HepG2 (cell line): Measurements from ENCODE around the gene SLC22A23. TPM values are rescaled to one million over a fixed set of nuclear protein-coding genes. Genes with fewer than 3 reads are reported as not detected.
A peak's percentile ranks its signal among the peaks of the same experiment; 100 is the strongest.

ENCODE experiments used
- DRAP1 ChIP-seq: IDR thresholded peaks from 2 replicates; pipeline ENCODE4 v1.6.1; 2016; ENCODE audit warnings: missing genetic modification reagents, missing compliant biosample characterization
- EP300 ChIP-seq, 3 experiments: sonication (generic) in 1 of 3; formaldehyde crosslinking in 1 of 3; IDR thresholded peaks; 2 replicates each; pipeline versions ENCODE4 v1.5.1 to v1.6.1; 2011 to 2020; ENCODE audit warnings: low read depth in 2 of 3, low read length in 2 of 3, borderline replicate concordance in 1 of 3, improper control_type of control experiment in 1 of 3, mild to moderate bottlenecking in 1 of 3, missing genetic modification reagents in 1 of 3, moderate library complexity in 1 of 3
- ERF ChIP-seq: IDR thresholded peaks from 2 replicates; pipeline ENCODE4 v1.6.1; 2018; ENCODE audit warnings: missing biosample characterization, missing genetic modification reagents
- KLF16 ChIP-seq, 2 experiments: sonication (generic) in 1 of 2; formaldehyde crosslinking in 1 of 2; IDR thresholded peaks; 2 replicates each; pipeline versions ENCODE4 v1.6.1 to v1.8.0; 2016 to 2023; ENCODE audit warnings: missing genetic modification reagents in 2 of 2, missing compliant biosample characterization in 1 of 2
- NCOA1 ChIP-seq: sonication (generic); formaldehyde crosslinking; IDR thresholded peaks from 2 replicates; pipeline ENCODE4 v1.9.0; 2021; ENCODE audit warnings: missing genetic modification reagents
- NR3C1 ChIP-seq: sonication (generic); formaldehyde crosslinking; IDR thresholded peaks from 2 replicates; pipeline ENCODE4 v1.4.0; 2020; ENCODE audit warnings: missing genetic modification reagents
- PHB2 ChIP-seq: fragments of 450-650 bp; IDR thresholded peaks from 2 replicates; pipeline ENCODE4 v1.6.1; 2018; ENCODE audit not compliant: partially characterized antibody
- POLR2AphosphoS2 ChIP-seq: IDR thresholded peaks from 2 replicates; pipeline ENCODE4 v1.6.1; 2011; ENCODE audit warnings: low read depth, low read length, improper control_type of control experiment
- PPARG ChIP-seq: conservative IDR thresholded peaks from 2 replicates; pipeline ENCODE4 v1.6.1; 2016; ENCODE audit warnings: missing biosample characterization, missing genetic modification reagents
- RFX5 ChIP-seq: IDR thresholded peaks from 2 replicates; pipeline ENCODE4 v1.6.1; 2011; ENCODE audit warnings: low read depth, low read length, improper control_type of control experiment
- SAP130 ChIP-seq: IDR thresholded peaks from 2 replicates; pipeline ENCODE4 v1.6.1; 2016; ENCODE audit warnings: low read depth
- SOX13 ChIP-seq, 3 experiments: fragments of 450-650 bp in 1 of 3; sonication (generic) in 1 of 3; formaldehyde crosslinking in 1 of 3; IDR thresholded peaks in 2 of 3; conservative IDR thresholded peaks in 1 of 3; 2 replicates each; pipeline versions ENCODE4 v1.5.0 to v1.6.1; 2016 to 2020; ENCODE audit warnings: antibody characterized with exemption in 1 of 3, mild to moderate bottlenecking in 1 of 3, missing compliant biosample characterization in 1 of 3, missing genetic modification reagents in 1 of 3, moderate library complexity in 1 of 3
- TBX2 ChIP-seq: sonication (generic); formaldehyde crosslinking; IDR thresholded peaks from 2 replicates; pipeline ENCODE4 v1.5.0; 2020; ENCODE audit warnings: missing genetic modification reagents, mild to moderate bottlenecking, borderline replicate concordance
- TCF12 ChIP-seq, 2 experiments: fragments of 450-650 bp in 1 of 2; sonication (generic) in 1 of 2; formaldehyde crosslinking in 1 of 2; IDR thresholded peaks; 2 replicates each; pipeline versions ENCODE4 v1.6.1 to v1.8.0; 2017 to 2022; ENCODE audit warnings: antibody characterized with exemption in 1 of 2, mild to moderate bottlenecking in 1 of 2, missing genetic modification reagents in 1 of 2, moderate library complexity in 1 of 2
- XRCC5 ChIP-seq: fragments of 200-400 bp; formaldehyde crosslinking; optimal IDR thresholded peaks from 2 replicates; pipeline ENCODE3; 2017; ENCODE audit warnings: mild to moderate bottlenecking, low read length
- ZBTB42 ChIP-seq: sonication (generic); formaldehyde crosslinking; IDR thresholded peaks from 2 replicates; pipeline ENCODE4 v1.5.0; 2020; ENCODE audit warnings: mild to moderate bottlenecking, missing genetic modification reagents
- ZFAT ChIP-seq: sonication (generic); formaldehyde crosslinking; conservative IDR thresholded peaks from 2 replicates; pipeline ENCODE4 v1.8.1; 2023; ENCODE audit warnings: missing genetic modification reagents, inconsistent platforms
- ZFP62 ChIP-seq: sonication (generic); formaldehyde crosslinking; IDR thresholded peaks from 2 replicates; pipeline ENCODE4 v1.4.0; 2020; ENCODE audit warnings: missing genetic modification reagents
- ZNF282 ChIP-seq: fragments of 450-650 bp; IDR thresholded peaks from 2 replicates; pipeline ENCODE4 v1.6.1; 2018; ENCODE audit not compliant: partially characterized antibody
- ZNF430 ChIP-seq: sonication (generic); formaldehyde crosslinking; IDR thresholded peaks from 2 replicates; pipeline ENCODE4 v1.9.0; 2021; ENCODE audit warnings: mild to moderate bottlenecking, missing genetic modification reagents
- ZNF549 ChIP-seq: sonication (generic); formaldehyde crosslinking; IDR thresholded peaks from 2 replicates; pipeline ENCODE4 v1.5.0; 2020; ENCODE audit warnings: missing genetic modification reagents
- ZNF605 ChIP-seq: sonication (generic); formaldehyde crosslinking; IDR thresholded peaks from 2 replicates; pipeline ENCODE4 v1.8.0; 2022; ENCODE audit warnings: mild to moderate bottlenecking, missing genetic modification reagents
- ZNF607 ChIP-seq: sonication (generic); formaldehyde crosslinking; IDR thresholded peaks from 2 replicates; pipeline ENCODE4 v1.5.1; 2020; ENCODE audit warnings: missing genetic modification reagents, mild to moderate bottlenecking, borderline replicate concordance
- ZSCAN9 ChIP-seq: IDR thresholded peaks from 2 replicates; pipeline ENCODE4 v1.6.1; 2016; ENCODE audit warnings: borderline replicate concordance
- polyA plus RNA-seq, 8 experiments: library from polyadenylated mRNA; depleted of rRNA in 3 of 8; stranded (reverse) in 7 of 8; unstranded in 1 of 8; fragments of >200 nt; fragmentation: Illumina TruSeq in 4 of 8; extraction: Trizol in 4 of 8; gene quantifications; 2 replicates each; pipeline versions ENCODE4 v1.2.1 to v1.2.3, GENCODE V29; 2011 to 2016; ENCODE audit warnings: low read depth in 4 of 8, missing spikeins in 1 of 8, mixed read lengths in 1 of 8; ENCODE audit not compliant: insufficient read depth in 1 of 8
- total RNA-seq, 5 experiments: library from RNA; depleted of rRNA; stranded (reverse); fragments of >200 nt; fragmentation: Illumina TruSeq; extraction: Trizol; gene quantifications; 2 replicates each; pipeline ENCODE4 v1.2.3, GENCODE V29; 2016; ENCODE audit warnings: low read depth in 1 of 5
- TF ChIP-seq, protein P1 (sequence below): sonication (generic); formaldehyde crosslinking; IDR thresholded peaks from 2 replicates; pipeline ENCODE4 v1.9.0; 2022; ENCODE audit warnings: low read depth, missing genetic modification reagents
- TF ChIP-seq, protein P2 (sequence below): sonication (generic); formaldehyde crosslinking; IDR thresholded peaks from 2 replicates; pipeline ENCODE4 v1.8.1; 2023; ENCODE audit warnings: mild to moderate bottlenecking, missing genetic modification reagents

Gene SLC22A23
- total and polyA plus RNA-seq, 2 of the 13 experiments (the other 11 are each of a cell fraction or from before 2014, with no cell fraction given), result 11.8 to 17.5 TPM

- peak in 1 of 2 experiments; percentile 38; a peak in 1 of 4 replicates for TF ChIP-seq EP300 (IDR thresholded peaks at IDR 0.05; ENCODE audit: low read depth in 2 of 2, low read length in 2 of 2)
- TF ChIP-seq EP300 (CRISPR knock-in tag; IDR thresholded peaks at IDR 0.05; ENCODE audit: borderline replicate concordance), result no peak
- TF ChIP-seq ZBTB42 (CRISPR knock-in tag), result no peak
- TF ChIP-seq ZFP62 (CRISPR knock-in tag), result no peak
- peak; percentile 39 for TF ChIP-seq SAP130 (CRISPR knock-in tag)
- peak; percentile 27; the same call in 1 of the 2 replicates for TF ChIP-seq PPARG
- TF ChIP-seq PHB2, result no peak
- TF ChIP-seq ZSCAN9 (CRISPR knock-in tag), result no peak
- TF ChIP-seq ZFAT (CRISPR knock-in tag), result no peak
- TF ChIP-seq ZNF282, result no peak
- TF ChIP-seq ZNF607 (CRISPR knock-in tag), result no peak
- TF ChIP-seq NCOA1, result 0 out of 2 replicates have a peak, but pooled peaks have one; percentile 56
- TF ChIP-seq TBX2 (CRISPR knock-in tag), result peak; percentile 33; the same call in 1 of the 2 replicates
- TF ChIP-seq TCF12 (IDR thresholded peaks at IDR 0.05), result no peak
- TF ChIP-seq TCF12 (CRISPR knock-in tag; IDR thresholded peaks at IDR 0.05), result no peak
- TF ChIP-seq, protein P1, sequence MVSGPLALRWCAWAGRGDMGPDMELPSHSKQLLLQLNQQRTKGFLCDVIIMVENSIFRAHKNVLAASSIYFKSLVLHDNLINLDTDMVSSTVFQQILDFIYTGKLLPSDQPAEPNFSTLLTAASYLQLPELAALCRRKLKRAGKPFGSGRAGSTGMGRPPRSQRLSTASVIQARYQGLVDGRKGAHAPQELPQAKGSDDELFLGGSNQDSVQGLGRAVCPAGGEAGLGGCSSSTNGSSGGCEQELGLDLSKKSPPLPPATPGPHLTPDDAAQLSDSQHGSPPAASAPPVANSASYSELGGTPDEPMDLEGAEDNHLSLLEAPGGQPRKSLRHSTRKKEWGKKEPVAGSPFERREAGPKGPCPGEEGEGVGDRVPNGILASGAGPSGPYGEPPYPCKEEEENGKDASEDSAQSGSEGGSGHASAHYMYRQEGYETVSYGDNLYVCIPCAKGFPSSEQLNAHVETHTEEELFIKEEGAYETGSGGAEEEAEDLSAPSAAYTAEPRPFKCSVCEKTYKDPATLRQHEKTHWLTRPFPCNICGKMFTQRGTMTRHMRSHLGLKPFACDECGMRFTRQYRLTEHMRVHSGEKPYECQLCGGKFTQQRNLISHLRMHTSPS (CRISPR knock-in tag), result no peak
- TF ChIP-seq ERF (CRISPR knock-in tag), result peak; percentile 43; the same call in 1 of the 2 replicates
- TF ChIP-seq XRCC5, result peak; percentile 48
- TF ChIP-seq ZNF549 (CRISPR knock-in tag), result no peak
- TF ChIP-seq ZNF430 (CRISPR knock-in tag), result peak; percentile 61; the same call in 1 of the 2 replicates
- no peak for TF ChIP-seq POLR2AphosphoS2
- no peak for TF ChIP-seq SOX13 (IDR thresholded peaks at IDR 0.05)
- peak in 1 of 2 experiments; percentile 75; a peak in 2 of 4 replicates for TF ChIP-seq SOX13 (CRISPR knock-in tag; conservative IDR thresholded peaks at IDR 0.05 in 1 of 2, IDR thresholded peaks at IDR 0.05 in 1 of 2)
- TF ChIP-seq RFX5, result no peak
- no peak for TF ChIP-seq KLF16 (CRISPR knock-in tag; IDR thresholded peaks at IDR 0.05)
- no peak for TF ChIP-seq NR3C1 (CRISPR knock-in tag)
- TF ChIP-seq ZNF605, result 0 out of 2 replicates have a peak, but pooled peaks have one; percentile 45
- TF ChIP-seq, protein P2, sequence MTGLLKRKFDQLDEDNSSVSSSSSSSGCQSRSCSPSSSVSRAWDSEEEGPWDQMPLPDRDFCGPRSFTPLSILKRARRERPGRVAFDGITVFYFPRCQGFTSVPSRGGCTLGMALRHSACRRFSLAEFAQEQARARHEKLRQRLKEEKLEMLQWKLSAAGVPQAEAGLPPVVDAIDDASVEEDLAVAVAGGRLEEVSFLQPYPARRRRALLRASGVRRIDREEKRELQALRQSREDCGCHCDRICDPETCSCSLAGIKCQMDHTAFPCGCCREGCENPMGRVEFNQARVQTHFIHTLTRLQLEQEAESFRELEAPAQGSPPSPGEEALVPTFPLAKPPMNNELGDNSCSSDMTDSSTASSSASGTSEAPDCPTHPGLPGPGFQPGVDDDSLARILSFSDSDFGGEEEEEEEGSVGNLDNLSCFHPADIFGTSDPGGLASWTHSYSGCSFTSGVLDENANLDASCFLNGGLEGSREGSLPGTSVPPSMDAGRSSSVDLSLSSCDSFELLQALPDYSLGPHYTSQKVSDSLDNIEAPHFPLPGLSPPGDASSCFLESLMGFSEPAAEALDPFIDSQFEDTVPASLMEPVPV (CRISPR knock-in tag), result 0 out of 2 replicates have a peak, but pooled peaks have one; percentile 44
- no peak for TF ChIP-seq DRAP1
These were observed 12.4 kb downstream of the SLC22A23 start (continued) for GRCh38 chr6:3444276-3445088.
